HS-5 (cell line): Measurements from ENCODE around the gene DOCK2.
"Not testable (repeated sequence)": the region's sequence is repeated elsewhere in the genome, so short reads cannot be mapped to it uniquely, and the experiment has no call there.

Experiments used
- DNase-seq: peaks from one replicate; pipeline ENCODE4 v3.0.0-alpha.2; 2012; ENCODE audit warnings: low read depth

DOCK2 gene

GRCh38 chr5:170056561-170057267 lies 419.6 kb downstream of the DOCK2 start:
- DNase-seq: no peak

GRCh38 chr5:170057311-170057710 lies 420.2 kb downstream of the DOCK2 start:
- no peak for DNase-seq

DNA sequence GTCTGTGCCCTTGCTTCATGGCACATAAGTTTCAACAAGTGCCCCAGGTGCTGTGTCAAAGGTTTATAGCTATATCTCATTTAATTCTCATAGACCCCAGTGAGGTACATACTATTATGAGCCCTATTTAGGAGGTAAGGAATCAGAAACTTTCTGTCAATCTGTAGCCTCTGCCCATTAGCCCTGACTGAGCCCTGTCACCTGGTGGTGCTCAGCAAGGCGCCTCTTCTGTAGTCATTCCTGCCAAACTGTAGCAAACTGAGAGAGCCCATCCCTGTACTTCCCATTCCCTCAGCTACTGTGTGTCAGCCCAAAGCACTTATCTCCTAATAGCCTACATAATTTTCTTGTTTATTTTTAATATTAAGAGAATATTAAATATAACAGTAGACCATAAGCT lies 422.1 kb downstream of the DOCK2 start:
- DNase-seq: no peak

GRCh38 chr5:170067152-170067551 lies 430.1 kb downstream of the DOCK2 start:
- no peak for DNase-seq

DNA sequence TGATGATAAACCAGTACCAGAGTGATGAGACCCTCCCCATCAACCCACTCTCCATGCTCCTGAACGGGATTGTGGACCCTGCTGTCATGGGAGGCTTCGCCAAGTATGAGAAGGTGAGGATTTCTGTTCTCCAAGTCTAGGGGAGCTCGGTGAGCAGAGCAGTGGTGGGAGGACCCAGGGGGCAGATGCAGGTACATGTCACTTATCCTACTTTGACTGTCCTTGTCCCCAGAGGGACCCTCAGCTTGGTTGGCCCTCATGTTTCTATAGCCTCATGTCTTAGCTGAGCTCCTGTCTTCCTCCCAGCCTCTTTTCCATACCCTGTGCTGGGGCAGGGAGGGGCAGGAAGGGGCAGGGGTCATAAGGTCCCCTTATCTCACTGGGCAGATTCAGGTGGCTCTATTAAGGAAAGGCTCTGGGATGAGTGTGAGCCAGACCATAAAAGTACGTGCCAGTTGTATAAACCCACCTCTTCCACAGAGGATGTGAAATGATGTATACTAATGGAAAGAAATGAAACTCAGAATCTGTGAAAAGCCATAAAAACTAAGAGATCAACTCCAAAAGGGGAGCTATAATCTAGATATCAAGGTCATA lies 430.6 kb downstream of the DOCK2 start:
- DNase-seq: no peak

DNA sequence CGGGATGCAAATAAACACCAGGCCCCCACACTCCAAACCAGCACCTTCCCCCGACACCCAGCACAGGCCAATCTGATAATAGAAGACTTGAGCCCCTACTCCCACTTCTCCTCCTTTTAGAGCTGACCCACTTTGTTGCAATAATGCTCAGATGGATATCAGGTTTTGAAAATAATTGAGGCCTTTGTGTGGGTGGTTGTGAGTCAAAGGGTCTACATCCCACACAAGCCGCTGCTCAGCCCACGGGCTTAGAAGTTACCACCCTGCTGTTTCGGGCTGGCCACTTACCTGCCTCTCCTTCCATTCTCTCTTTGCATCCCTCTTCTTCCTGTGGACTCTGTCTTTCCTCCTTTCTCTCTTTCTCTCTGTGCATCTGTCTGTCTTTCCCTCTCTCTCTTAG lies 432.4 kb downstream of the DOCK2 start:
- no peak for DNase-seq

- no peak for DNase-seq
Observed at GRCh38 chr5:170070556-170071412, 433.7 kb downstream of the DOCK2 start.

GRCh38 chr5:170071748-170072147 lies 434.7 kb downstream of the DOCK2 start:
- no peak for DNase-seq

DNA sequence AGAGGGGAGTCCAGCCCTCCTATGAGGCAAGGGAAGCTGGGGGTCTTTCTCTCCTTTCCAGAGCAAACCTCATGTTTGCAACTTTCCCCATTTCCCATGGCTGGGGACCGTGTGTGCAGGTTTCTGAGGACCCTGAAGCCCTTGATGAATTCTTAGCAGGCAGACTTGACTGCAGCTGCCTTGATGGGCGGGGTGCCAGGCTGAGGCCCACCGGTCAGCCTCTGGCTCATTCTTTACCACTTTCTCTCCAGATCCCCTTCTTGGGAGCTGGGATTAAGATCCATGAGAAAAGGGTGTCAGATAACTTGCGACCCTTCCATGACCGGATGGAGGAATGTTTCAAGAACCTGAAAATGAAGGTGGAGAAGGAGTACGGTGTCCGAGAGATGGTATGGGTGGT lies 438.6 kb downstream of the DOCK2 start:
- DNase-seq: no peak

GRCh38 chr5:170076211-170076610 lies 439.1 kb downstream of the DOCK2 start:
- DNase-seq: no peak

DNA sequence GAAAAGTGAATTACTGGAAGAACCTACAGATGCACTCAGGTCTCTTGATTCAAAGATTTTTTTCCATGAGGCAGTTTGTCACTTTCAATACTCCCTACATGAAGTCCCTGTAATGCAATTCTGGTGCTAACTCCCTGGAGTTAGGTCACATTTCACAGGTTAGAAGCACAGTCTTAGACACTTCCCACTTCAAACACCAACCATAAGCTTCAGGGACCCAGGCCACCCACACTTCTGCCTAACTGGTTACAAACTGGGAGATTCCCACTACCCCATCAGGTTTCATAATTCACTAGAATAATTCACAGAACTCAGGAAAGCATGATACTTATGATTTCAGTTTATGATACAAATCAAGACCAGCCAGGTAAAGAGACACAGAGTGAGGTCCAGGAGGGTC lies 439.7 kb downstream of the DOCK2 start:
- DNase-seq: no peak

DNA sequence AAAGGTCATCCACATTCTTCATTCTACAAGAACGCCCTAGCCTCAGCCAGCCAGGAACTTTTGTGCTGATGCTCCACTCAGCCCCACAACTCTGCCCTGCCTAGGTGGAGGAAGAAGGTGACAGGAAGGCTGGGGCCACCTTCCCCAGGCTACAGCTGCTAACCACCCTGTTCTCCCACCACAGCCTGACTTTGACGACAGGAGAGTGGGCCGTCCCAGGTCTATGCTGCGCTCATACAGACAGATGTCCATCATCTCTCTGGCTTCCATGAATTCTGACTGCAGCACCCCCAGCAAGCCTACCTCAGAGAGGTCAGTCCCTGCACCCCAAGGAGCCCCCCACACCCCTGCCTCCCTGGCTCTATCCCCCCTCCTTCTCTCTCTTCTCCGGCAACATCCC lies 440.5 kb downstream of the DOCK2 start:
- no peak for DNase-seq

GRCh38 chr5:170078458-170078857 lies 441.4 kb downstream of the DOCK2 start:
- DNase-seq: no peak

DNA sequence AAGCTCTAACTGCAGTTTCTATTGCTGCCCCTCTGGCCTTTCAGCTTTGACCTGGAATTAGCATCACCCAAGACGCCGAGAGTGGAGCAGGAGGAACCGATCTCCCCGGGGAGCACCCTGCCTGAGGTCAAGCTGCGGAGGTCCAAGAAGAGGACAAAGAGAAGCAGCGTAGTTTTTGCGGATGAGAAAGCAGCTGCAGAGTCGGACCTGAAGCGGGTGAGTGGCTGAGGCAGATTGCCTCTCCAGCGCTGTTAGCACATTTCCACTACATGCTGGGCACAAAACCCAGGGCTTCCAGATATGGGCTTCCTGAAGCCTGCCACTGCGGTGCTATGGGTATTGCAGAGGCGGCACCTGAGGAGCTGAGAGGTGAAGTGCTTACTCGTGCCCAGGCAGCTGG lies 441.9 kb downstream of the DOCK2 start:
- DNase-seq: no peak

GRCh38 chr5:170080217-170080616 lies 443.1 kb downstream of the DOCK2 start:
- DNase-seq: no peak

GRCh38 chr5:170080786-170081445 lies 443.8 kb downstream of the DOCK2 start:
- no peak for DNase-seq

- no peak for DNase-seq
Observed at GRCh38 chr5:170081616-170082015, 444.5 kb downstream of the DOCK2 start.

DNA sequence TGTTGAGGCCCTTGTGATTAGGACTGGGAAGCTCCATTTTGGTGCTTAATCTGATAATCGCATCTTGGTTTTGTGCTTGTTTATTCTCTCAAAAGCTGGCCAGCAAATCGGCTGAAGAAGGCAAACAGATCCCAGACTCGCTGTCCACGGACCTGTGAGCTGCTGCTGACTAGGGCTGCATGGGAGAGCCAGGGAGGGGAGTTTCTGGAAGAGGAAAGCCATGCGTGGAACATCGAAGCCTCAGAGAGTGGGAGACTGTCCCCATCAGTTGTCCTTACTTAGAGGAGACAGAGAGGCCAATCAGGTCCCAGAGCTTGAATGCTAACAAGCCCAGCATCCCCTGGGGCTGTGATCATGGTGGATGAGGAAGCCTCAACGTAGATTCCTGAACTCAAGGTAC lies 445.6 kb downstream of the DOCK2 start:
- DNase-seq: no peak

DNA sequence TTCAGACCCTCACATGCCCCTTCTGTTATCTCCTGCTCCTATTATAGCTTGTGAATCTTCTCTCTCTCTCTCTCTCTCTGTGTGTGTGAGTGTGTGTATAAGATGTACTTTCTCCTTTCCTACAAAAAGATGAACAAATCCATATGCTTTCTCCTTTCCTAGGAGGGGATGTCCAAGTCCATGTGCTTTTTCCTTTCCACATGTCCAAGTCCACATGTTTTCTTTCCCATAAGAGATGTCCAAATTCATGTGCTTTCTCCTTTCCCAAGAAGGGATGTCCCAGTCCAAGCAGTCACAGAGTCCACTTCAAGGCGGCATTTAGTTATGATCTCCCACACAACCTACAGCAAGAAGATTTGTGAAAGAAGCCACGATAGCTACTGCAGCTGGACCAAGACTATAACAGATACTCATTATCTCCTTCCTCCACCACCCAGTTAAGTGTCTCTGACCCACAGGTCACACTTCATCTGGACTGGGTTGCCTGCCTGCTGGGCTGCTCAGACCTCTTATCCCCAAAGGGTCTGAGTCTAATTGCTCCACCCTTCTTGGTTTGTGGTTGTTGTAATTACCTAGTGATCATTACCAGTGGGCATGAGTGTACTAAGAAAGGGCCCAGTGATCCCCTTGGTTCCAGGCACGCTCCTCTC lies 450.2 kb downstream of the DOCK2 start:
- no peak for DNase-seq

DNA sequence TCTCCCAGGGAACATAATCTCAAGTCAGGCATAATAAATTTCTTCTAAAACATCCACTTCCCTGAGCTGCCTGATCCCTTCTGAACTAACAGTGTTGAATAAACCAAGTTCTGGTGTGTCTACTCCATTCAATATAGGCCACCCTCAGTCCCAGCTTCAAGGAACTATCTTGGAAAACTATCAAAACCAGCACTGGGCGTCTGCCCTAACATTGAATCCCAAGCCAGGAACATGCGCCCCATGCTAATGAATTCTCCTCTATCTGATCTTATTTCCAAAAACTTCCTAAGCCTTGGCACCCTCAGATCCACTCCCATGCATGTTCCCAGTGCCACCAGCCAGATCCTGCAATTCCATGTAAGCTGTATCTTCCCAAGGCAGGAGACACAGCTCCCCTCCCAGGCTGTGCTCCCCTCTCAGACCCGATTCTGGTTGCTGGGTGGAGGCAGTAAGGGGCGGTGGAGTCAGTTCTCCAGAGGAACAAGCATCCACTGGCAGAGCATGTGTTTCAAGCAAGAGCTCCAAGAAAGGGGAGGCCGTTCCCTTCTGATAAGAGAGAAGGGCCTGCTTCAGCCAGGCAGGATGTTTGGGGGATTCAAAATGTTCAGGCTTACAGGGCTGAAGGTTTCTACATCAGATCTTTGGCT lies 455.5 kb downstream of the DOCK2 start:
- DNase-seq: no peak

DNA sequence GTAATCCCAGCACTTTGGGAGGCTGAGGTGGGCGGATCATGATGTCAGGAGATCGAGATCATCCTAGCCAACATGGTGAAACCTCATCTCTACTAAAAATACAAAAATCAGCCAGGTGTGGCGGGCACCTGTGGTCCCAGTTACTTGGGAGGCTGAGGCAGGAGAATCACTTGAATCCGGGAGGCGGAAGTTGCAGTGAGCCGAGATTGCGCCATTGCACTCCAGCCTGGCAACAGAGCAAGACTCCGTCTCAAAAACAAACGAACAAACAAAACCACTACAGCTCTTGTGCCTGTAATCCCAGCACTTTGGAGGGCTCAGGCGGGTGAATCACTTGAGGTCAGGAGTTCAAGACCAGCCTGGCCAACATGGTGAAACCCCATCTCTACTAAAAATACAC lies 457.3 kb downstream of the DOCK2 start:
- DNase-seq: not testable (repeated sequence)

DNA sequence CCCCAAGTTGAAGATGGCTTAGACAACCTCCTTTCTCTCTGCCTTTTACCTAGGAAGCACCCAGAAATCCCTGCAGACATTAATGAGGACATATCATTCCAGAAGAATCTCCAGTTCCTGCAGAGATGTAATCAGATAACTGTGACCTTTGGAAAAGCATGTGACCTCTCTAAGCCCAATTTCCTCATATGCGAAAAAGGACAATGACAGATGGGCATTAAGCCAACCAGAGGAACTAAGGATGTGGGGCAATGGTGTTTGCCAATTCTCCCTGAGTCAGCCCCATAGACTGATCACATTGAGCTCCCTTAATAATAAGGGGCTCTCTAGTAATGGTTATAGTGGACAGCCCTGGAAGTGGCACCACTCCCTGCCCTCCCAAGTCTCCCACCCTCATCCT lies 458.6 kb downstream of the DOCK2 start:
- peak; percentile 22 for DNase-seq
